Raji (cell line): ENCODE data around the gene BMPR1A.

Experiments
- POLR2A ChIP-seq: IDR thresholded peaks from 2 replicates; pipeline ENCODE4 v1.6.1; 2011; ENCODE audit warnings: low read depth, low read length, control low read depth; ENCODE audit not compliant: insufficient read depth

Gene BMPR1A

GRCh38 chr10:86827639-86828038 is 71.2 kb downstream of the BMPR1A start:
- no peak for TF ChIP-seq POLR2A

- TF ChIP-seq POLR2A, result no peak
Observed at GRCh38 chr10:86828145-86828544, 71.7 kb downstream of the BMPR1A start.

GRCh38 chr10:86829472-86829871 is 73.1 kb downstream of the BMPR1A start:
- TF ChIP-seq POLR2A, result no peak

- no peak for TF ChIP-seq POLR2A
Observed at GRCh38 chr10:86830043-86830591, 73.7 kb downstream of the BMPR1A start.

GRCh38 chr10:86833969-86834368 is 77.5 kb downstream of the BMPR1A start:
- no peak for TF ChIP-seq POLR2A

GRCh38 chr10:86836044-86836443 is 79.6 kb downstream of the BMPR1A start:
- TF ChIP-seq POLR2A, result no peak

GRCh38 chr10:86837663-86838062 is 81.2 kb downstream of the BMPR1A start:
- TF ChIP-seq POLR2A, result no peak

GRCh38 chr10:86840498-86840897 is 84.1 kb downstream of the BMPR1A start:
- no peak for TF ChIP-seq POLR2A

- TF ChIP-seq POLR2A, result no peak
Observed at GRCh38 chr10:86846088-86846487, 89.7 kb downstream of the BMPR1A start.

GRCh38 chr10:86848747-86849146 is 92.3 kb downstream of the BMPR1A start:
- no peak for TF ChIP-seq POLR2A

GRCh38 chr10:86849181-86849894 is 92.9 kb downstream of the BMPR1A start:
- no peak for TF ChIP-seq POLR2A

GRCh38 chr10:86850481-86850880 is 94.1 kb downstream of the BMPR1A start:
- TF ChIP-seq POLR2A, result no peak

GRCh38 chr10:86851328-86852207 is 95.1 kb downstream of the BMPR1A start:
- TF ChIP-seq POLR2A, result no peak

GRCh38 chr10:86855513-86855912 is 99.1 kb downstream of the BMPR1A start:
- no peak for TF ChIP-seq POLR2A

GRCh38 chr10:86856156-86856555 is 99.7 kb downstream of the BMPR1A start:
- no peak for TF ChIP-seq POLR2A

- no peak for TF ChIP-seq POLR2A
Observed at GRCh38 chr10:86857128-86857721, 100.8 kb downstream of the BMPR1A start.

GRCh38 chr10:86858011-86858410 is 101.6 kb downstream of the BMPR1A start:
- TF ChIP-seq POLR2A, result no peak
